Endothelial cell of umbilical vein (primary cell): Measurements from ENCODE around the gene MYOF.

ENCODE experiments used
- CTCF ChIP-seq, 2 donors: IDR thresholded peaks; 1 replicate in 1 of 2; 2 replicates in 1 of 2; pipeline ENCODE4 v1.5.1; 2011; ENCODE audit warnings: low read length in 2 of 2, mild to moderate bottlenecking in 2 of 2, moderate library complexity in 2 of 2, control low read depth in 1 of 2, inconsistent platforms in 1 of 2, low read depth in 1 of 2; ENCODE audit not compliant: insufficient read depth in 1 of 2; ENCODE audit errors: extremely low read depth in 1 of 2
- EZH2 ChIP-seq: IDR thresholded peaks from 2 replicates; pipeline ENCODE4 v1.6.1; 2012; ENCODE audit warnings: borderline replicate concordance, low read depth, mild to moderate bottlenecking, moderate library complexity, low read length, inconsistent platforms; ENCODE audit not compliant: severe bottlenecking
- POLR2A ChIP-seq: IDR thresholded peaks from 2 replicates; pipeline ENCODE4 v1.6.1; 2012; ENCODE audit warnings: low read depth, mild to moderate bottlenecking, control low read depth, low read length
- POLR2AphosphoS5 ChIP-seq: IDR thresholded peaks from 2 replicates; pipeline ENCODE4 v1.6.1; 2012; ENCODE audit warnings: low read depth, mild to moderate bottlenecking, control low read depth, low read length, moderate library complexity; ENCODE audit not compliant: insufficient read depth

- TF ChIP-seq CTCF (IDR thresholded peaks at IDR 0.05; ENCODE audit: extremely low read depth in 1 of 2, insufficient read depth in 1 of 2, low read depth in 1 of 2, low read length in 2 of 2) (no peak), POLR2A (no peak), POLR2AphosphoS5 (no peak), EZH2 (no peak)
These were observed 45.5 kb downstream of the MYOF start for GRCh38 chr10:93436591-93437085.
